ENCODE data around the gene ZIC2.
"Not testable (repeated sequence)": the region's sequence is repeated elsewhere in the genome, so short reads cannot be mapped to it uniquely, and the experiment has no call there.

Gene ZIC2

GRCh38 chr13:99981735-99982035, at the start of gene ZIC2:
ZIC2 (plus strand) TSS chr13:99981784; CDS start chr13:99982065, 281 bp downstream.
- no peak for DNase-seq (ENCODE audit: low read depth in 2 of 2)

- DNase-seq (ENCODE audit: low read depth in 2 of 2): no peak
Measured at GRCh38 chr13:99932912-99933311, 48.7 kb upstream of the ZIC2 start.

GRCh38 chr13:99935772-99936171, 45.8 kb upstream of the ZIC2 start:
- DNase-seq (ENCODE audit: low read depth in 2 of 2): no peak

GRCh38 chr13:99938635-99939034, 42.9 kb upstream of the ZIC2 start:
- no peak for DNase-seq (ENCODE audit: low read depth in 2 of 2)

DNA sequence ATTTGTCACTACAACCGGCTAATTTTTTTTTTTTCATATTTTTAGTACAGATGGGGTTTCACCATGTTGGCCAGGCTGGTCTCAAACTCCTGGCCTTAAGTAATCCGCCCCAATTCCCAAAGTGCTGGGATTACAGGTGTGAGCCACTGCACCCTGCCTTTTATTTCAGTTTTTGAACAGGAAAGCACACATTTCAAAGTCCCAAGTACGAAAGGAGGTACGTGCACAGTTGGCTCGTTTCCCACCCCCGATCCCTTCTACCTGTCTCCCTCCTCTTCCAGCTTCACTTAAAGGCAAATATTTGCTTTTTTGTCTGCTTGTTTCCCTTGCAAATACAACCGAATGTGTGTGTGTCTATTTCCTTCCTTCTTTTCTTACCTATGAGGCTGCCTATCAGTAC, 40.5 kb upstream of the ZIC2 start:
- no peak for DNase-seq (ENCODE audit: low read depth in 2 of 2)

- no peak for DNase-seq (ENCODE audit: low read depth in 2 of 2)
Measured at GRCh38 chr13:99941911-99942310, 39.7 kb upstream of the ZIC2 start.

DNA sequence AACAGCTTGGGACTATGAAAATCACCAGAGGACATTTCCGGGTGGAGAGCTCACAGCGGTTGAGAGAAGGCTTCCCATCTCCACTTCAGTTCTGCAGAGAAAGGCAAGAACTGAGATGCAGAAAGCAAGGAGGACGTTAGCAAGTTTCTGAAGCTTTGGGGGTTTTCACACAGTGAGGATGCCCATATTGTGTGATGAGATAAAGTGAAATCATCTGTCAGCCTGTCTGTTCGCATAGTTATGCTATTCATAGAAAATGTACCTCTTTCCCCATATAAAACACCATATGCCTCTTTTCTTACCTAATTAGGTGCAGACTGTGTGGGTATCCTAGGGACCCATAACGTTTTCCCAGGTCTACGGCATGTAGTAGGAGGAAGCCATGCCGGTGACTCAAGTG, 37.5 kb upstream of the ZIC2 start:
- no peak for DNase-seq (ENCODE audit: low read depth in 2 of 2)

DNA sequence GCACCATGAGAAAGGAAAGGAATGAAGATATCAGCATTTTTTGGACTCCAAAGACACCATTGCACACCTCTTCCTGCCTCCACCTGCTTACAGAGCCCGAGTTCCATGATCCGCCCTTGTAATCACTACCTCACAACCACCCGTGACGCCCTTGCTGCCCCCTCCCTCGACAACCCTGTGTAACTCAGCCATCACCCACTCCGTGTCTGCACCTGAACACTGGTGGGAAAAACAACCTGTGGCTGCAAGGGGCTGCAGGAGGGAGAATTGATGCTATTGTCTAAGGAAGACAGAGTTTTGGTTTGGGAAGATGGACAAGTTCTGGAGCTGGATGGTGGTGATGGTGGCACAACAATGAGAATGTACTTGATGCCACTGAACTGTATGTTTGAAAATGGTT, 37.0 kb upstream of the ZIC2 start:
- no peak for DNase-seq (ENCODE audit: low read depth in 2 of 2)

DNA sequence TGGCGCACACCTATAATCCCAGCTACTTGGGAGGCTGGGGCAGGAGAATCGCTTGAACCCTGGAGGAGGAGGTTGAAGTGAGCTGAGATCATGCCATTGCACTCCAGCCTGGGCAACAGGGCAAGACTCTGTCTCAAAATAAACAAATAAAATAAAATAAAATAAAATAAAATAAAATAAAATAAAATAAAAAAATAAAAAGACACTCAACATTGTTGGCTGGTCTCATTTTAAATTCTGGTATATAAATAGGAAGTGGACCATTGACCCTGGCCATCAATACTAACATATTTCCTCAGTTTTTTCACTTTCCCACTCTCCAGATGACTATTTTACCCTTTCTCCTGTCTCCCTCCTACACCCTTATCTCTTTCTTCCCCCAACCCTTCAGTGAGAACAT, 36.1 kb upstream of the ZIC2 start:
- not testable (repeated sequence) for DNase-seq (ENCODE audit: low read depth in 2 of 2)

GRCh38 chr13:99947666-99948065, 33.9 kb upstream of the ZIC2 start:
- no peak for DNase-seq (ENCODE audit: low read depth in 2 of 2)

DNA sequence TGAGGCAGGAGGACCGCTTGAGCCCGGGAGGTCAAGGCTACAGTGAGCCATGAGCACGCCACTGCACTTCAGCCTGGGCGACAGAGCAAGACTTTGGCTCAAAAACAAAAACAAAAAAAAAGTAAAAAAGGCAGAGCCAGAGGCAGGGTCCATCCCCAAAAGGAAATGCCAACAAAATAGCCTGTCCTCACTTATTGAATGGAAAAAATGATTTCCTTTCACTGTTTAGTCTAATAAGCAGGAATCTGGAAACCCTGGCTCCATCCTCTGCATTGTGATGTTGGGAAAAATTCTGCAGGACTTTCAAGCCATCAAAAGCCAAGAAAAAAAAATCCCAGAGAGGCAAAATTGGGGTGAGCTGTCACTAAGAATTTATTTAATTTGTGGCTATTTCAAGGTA, 33.2 kb upstream of the ZIC2 start:
- DNase-seq (ENCODE audit: low read depth in 2 of 2): no peak

GRCh38 chr13:99948907-99949678, 32.5 kb upstream of the ZIC2 start:
- DNase-seq (ENCODE audit: low read depth in 2 of 2): no peak

DNA sequence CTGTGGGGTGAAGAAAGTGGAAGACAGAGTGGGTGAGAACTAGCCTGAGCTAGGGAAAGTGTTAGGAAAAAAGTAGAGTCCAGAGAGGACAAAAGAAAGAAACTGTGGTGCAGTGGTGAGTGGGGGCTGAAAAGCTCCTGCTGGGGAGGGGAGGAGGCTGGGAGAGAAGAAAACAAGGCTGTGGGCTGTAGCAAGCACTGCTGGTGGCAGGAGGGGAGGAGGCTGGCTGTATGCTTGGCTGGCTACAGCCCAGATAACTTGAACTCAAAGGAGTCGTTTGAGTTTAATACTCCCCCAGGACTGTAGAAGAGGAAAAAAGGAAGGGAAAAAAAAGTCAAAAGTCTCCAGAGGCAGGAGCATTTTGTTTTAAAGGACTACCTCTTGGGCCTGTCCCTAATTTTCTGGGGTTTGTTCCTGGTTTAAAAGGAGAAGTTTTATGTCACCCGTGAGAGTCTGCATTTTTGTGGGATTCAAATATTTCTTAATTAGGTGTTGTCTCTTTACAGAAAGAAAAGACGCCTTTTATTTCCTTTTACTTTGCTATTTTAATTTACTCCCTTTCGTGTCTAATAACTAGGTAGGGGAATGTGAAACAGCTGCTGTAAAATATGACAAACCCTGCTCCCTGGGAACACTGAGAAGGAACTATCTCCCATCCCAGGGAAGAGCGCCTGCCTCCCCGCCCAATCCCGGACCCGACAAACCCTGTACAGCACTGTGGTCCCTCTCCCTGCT, 31.7 kb upstream of the ZIC2 start:
- no peak for DNase-seq (ENCODE audit: low read depth in 2 of 2)

GRCh38 chr13:99951666-99952065, 29.9 kb upstream of the ZIC2 start:
- not testable (repeated sequence) for DNase-seq (ENCODE audit: low read depth in 2 of 2)

GRCh38 chr13:99953138-99953755, 28.3 kb upstream of the ZIC2 start:
- DNase-seq (ENCODE audit: low read depth in 2 of 2): no peak

DNA sequence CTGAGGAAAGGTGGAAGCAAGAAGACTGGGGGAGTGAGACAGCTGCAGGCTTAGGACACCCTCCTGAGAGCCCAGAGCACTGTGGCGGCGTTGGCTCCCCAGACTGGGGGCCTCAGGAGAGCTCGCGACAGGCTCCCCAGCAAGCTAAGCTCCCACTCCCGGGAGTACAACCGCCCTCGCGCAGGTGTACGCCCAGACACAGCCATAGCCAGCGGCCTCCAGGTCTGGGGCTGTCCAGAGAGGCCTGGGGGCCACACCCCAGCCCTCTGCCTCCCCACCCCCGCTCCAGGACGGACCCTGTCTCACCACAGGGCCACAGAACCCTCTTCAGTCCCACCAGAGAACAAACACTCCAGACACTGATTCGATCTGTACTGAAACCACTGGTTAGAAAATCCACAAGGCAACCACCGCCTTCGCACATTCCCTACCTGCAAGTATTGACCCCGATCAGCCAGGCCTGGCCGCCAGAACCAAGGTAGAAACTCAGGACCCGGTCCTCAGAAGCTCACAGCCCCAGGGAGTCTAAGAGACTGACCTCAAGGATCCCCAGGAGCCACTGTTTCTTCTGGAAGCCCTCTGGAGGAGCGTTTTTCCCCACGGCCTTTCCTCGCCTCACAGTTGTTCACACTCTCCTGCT, 26.4 kb upstream of the ZIC2 start:
- DNase-seq (ENCODE audit: low read depth in 2 of 2): no peak

GRCh38 chr13:99955747-99956472, 25.7 kb upstream of the ZIC2 start:
- peak in 1 of 2 experiments; percentile 8 for DNase-seq (ENCODE audit: low read depth in 2 of 2)

DNA sequence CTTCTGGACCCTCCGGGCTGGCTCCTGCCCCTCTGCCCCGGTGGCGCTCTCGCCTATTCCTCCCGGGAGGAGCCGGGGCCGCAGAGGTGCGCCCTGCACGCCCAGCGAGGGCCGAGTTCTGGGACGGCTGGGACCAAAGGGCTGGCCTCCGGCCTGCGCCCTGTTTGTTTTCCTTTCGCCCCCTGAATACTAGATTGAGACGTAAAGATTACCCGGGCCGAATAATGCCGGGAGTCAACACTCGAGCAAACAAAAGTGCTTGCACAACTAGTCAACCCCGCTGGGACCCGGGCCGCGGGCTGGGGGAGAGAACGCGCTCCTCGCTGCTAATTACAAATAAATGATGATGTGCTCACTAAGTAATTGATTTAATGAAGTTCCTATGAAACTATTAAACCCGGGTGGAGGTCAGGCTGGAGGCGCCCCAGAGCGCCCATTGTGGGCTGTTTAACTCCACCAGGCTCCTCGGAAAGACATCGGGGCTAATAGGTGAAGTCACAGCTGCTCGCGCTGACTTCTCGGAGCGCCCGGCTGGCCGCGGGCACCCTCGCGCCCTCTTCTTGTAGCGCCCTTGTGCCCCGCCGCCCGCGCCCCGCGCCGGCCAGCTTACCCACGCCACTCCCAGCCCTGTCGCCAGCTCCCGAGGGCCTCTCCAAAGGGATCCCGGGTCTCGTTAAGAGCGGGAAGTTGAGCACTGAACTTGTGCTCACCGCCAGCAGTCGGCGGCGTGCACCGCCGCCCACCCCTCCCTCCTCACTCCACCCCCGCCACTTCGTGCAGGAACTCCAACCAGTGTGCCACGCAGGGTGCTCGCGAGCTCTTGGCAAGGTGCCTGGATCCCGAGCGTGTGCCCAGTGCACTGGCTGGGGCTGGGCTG, 24.9 kb upstream of the ZIC2 start:
- DNase-seq (ENCODE audit: low read depth in 2 of 2): no peak

- DNase-seq (ENCODE audit: low read depth in 2 of 2): no peak
Measured at GRCh38 chr13:99958406-99959126, 23.0 kb upstream of the ZIC2 start.

DNA sequence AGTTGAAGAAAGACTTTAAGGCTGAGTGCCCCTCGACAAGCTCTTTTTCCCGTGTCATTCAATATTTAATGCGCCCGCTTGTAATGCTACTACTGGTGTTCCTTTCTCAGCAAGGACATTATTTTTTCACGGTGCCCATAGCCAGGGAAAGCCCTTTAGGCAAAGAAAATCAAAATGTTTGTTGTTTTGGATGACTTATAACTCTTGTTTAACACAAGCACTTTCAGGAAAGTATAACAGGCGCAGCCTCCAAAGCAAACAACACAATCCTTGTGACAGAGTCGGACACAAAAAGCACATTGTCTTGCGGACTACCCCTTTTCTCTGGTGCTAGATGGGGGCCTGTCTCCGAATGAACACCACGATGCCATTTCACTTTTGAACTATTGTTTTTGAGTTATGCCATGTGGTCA, 22.5 kb upstream of the ZIC2 start:
- no peak for DNase-seq (ENCODE audit: low read depth in 2 of 2)
